ENCODE data around the gene GNPDA1. TPM values are rescaled to one million over a fixed set of nuclear protein-coding genes. Genes with fewer than 3 reads are reported as not detected.
A peak's percentile ranks its signal among the peaks of the same experiment; 100 is the strongest.

GNPDA1 gene
- total and polyA plus RNA-seq, 9 of the 15 experiments (the other 6 are each of a cell fraction or from before 2014, with no cell fraction given) = 14.1 to 145 (median 52.2) TPM

DNA sequence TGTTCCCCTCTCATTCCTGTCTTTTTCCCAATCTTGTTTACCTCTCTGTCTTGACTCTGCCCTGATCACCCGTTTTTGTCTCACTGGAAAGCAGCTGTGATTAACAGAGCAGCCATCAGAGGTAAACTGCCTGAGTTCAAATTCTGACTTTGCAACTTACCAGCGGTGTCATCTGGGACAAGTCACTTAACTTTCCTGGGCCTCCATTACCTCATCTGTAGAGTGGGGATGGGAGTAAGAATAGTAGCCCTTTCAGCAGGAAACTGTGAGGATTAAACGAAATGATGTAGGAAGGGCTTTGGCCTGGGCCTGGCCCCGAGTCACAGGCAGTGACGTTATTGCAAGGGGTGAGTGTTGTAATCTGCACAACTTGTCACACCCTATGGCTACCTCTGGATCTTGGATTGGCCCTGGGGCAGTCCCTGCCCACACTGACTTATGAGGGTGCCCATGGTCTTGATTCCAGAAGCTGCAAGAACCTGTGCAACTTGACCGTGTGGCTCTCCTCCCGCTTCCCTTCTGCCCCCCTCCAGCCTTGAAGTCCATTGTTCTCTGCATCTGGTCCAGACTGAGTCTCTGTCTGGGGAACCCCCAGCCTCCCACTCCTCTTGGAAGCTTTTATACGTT lies 54.2 kb downstream of the GNPDA1 start:
- no peak for FAIRE-seq
- ATAC-seq = no peak
- no TSS peak for BruUV-seq (replicated peaks)
- ChIA-PET POLR2A (interaction anchor here (1.0 to 1.5 kb wide), 5 partner anchors 11 to 313 kb away, joined by 3 to 4 read pairs (median 3); partner anchors contain the start of gene RNF14), CTCF (ENCODE audit: low intra/inter-chr PET ratio) (interaction anchor here (0.8 to 2.8 kb wide), 2 partner anchors 69 to 70 kb away, joined by 4 to 29 read pairs; no protein-coding TSS in a partner anchor)
- H3K9me1 ChIP-seq (ENCODE audit: control insufficient read depth, insufficient read depth, low read length) = no peaks in the 10 kb centered on the region
- H3K36me3 ChIP-seq (ENCODE audit: control insufficient read depth, insufficient read depth, low read length) = no peaks in the 10 kb centered on the region
- no peaks in the 10 kb centered on the region for H3K79me2 ChIP-seq (ENCODE audit: control insufficient read depth, insufficient read depth, low read length)
- H3K9me3 ChIP-seq (replicated peaks; ENCODE audit: control insufficient read depth, insufficient read depth, low read depth, low read length) = no peaks in the 10 kb centered on the region
- peaks cover 12 to 38% of the 10 kb centered on the region in 2 experiments; a peak in 3 of 5 replicates for H3K27me3 ChIP-seq (ENCODE audit: control insufficient read depth in 2 of 2, insufficient read depth in 2 of 2, low read length in 2 of 2)
- peak; percentile 56 for TF ChIP-seq RBM25 (IDR thresholded peaks at IDR 0.05; ENCODE audit: low read depth, low read length, severe bottlenecking)
- no peak for TF ChIP-seq HNRNPUL1 (IDR thresholded peaks at IDR 0.05; ENCODE audit: low read length)
- H3K4me1 ChIP-seq (replicated peaks in 1 of 2; ENCODE audit: control insufficient read depth in 2 of 2, insufficient read depth in 2 of 2, low read length in 2 of 2) = peaks cover 3 to 16% of the 10 kb centered on the region in 2 experiments
- no peak overlapping the region for H3K4me3 ChIP-seq
- H3K9ac ChIP-seq (ENCODE audit: insufficient read depth in 1 of 2, low read depth in 2 of 2, low read length in 2 of 2) = no peak overlapping the region
- in situ Hi-C loops (cut with MboI) (loop anchor here (5.0 kb wide), 2 partner anchors 76 to 261 kb away; no protein-coding TSS in a partner anchor), intact Hi-C loops (cut with micrococcal nuclease) (no loop called here)
- peaks cover 9% of the 10 kb centered on the region; the same call in 1 of the 2 replicates for H4K20me1 ChIP-seq (replicated peaks; ENCODE audit: control insufficient read depth, insufficient read depth, low read length)
- DNase-seq (ENCODE audit: extremely low read depth in 1 of 4, low spot score in 3 of 4) = no peak
- no peak overlapping the region; the same call in 1 of the 2 replicates for H2AFZ ChIP-seq (ENCODE audit: low read depth, low read length)
- no peak overlapping the region for H3K27ac ChIP-seq (ENCODE audit: extremely low read depth, low read depth, low read length)
- WGBS (ENCODE audit: insufficient coverage, low coverage, missing lambda C conversion rate) = 35% methylated on average over 8 of the region's 8 CpGs
- H3K4me2 ChIP-seq (ENCODE audit: insufficient read depth, low read length) = no peak overlapping the region

DNA sequence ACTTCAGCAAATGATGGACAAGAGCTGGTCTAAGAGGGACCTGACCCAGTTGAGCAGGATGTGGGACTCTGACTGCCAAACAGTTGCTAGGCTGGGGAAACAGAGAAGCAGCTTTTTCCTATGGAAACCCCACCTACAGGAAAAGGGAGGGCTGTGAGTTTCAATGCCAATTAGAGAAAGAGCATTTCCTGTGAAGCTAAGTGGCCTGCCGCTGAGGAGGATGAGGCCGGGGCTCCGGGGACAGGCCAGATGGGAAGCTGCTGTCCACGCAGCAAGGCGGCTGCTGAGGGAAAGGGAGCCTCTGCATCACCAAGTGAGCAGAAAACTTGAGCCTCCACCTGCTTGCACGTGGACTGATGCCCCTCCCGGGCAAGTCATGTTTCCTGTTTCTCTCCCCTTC lies 54.7 kb downstream of the GNPDA1 start, which contains the start of gene PCDH12:
Gene PCDH12 (minus strand): TSS at position 90 of the 400 bp plus-strand sequence. CDS start 351 bp downstream, outside the sequence.
- Histone ChIP-seq H3K9ac (ENCODE audit: insufficient read depth in 1 of 2, low read depth in 2 of 2, low read length in 2 of 2) (peak within 1 kb of the TSS in 1 of 2 experiments; percentile 10; a peak in 2 of 4 replicates), H3K4me1 (replicated peaks in 1 of 2; ENCODE audit: control insufficient read depth in 2 of 2, insufficient read depth in 2 of 2, low read length in 2 of 2) (peaks cover 3 to 16% of the 10 kb centered on the region in 2 experiments), H3K9me1 (ENCODE audit: control insufficient read depth, insufficient read depth, low read length) (no peaks in the 10 kb centered on the region), H3K27me3 (ENCODE audit: control insufficient read depth in 2 of 2, insufficient read depth in 2 of 2, low read length in 2 of 2) (peaks cover 17 to 42% of the 10 kb centered on the region in 2 experiments; a peak in 3 of 5 replicates), H3K27ac (ENCODE audit: extremely low read depth, low read depth, low read length) (no peak within 1 kb of the TSS), H4K20me1 (replicated peaks; ENCODE audit: control insufficient read depth, insufficient read depth, low read length) (peaks cover 9% of the 10 kb centered on the region; the same call in 1 of the 2 replicates), H3K9me3 (replicated peaks; ENCODE audit: control insufficient read depth, insufficient read depth, low read depth, low read length) (no peaks in the 10 kb centered on the region), H3K4me3 (no peak within 1 kb of the TSS), H3K36me3 (ENCODE audit: control insufficient read depth, insufficient read depth, low read length) (no peaks in the 10 kb centered on the region), H3K79me2 (ENCODE audit: control insufficient read depth, insufficient read depth, low read length) (no peaks in the 10 kb centered on the region), H2AFZ (ENCODE audit: low read depth, low read length) (no peak within 1 kb of the TSS; the same call in 1 of the 2 replicates), H3K4me2 (ENCODE audit: insufficient read depth, low read length) (no peak within 1 kb of the TSS)
- in situ Hi-C loops (cut with MboI) (loop anchor here (5.0 kb wide), 2 partner anchors 76 to 261 kb away; no protein-coding TSS in a partner anchor), intact Hi-C loops (cut with micrococcal nuclease) (no loop called here)
- ATAC-seq = no peak
- BruUV-seq (replicated peaks) = no TSS peak
- POLR2A ChIA-PET = interaction anchor here (0.7 to 1.5 kb wide), 4 partner anchors 11 to 298 kb away, joined by 3 to 4 read pairs (median 4); partner anchors contain the start of gene RNF14
- WGBS (ENCODE audit: insufficient coverage, low coverage, missing lambda C conversion rate) = 18% methylated on average over 6 of the region's 7 CpGs
- no peak for FAIRE-seq
- DNase-seq (ENCODE audit: extremely low read depth in 1 of 4, low spot score in 3 of 4) = no peak
- CTCF ChIA-PET (ENCODE audit: low intra/inter-chr PET ratio) = interaction anchor here (0.8 kb wide), 1 partner anchor 69 kb away, joined by 4 read pairs; no protein-coding TSS in a partner anchor
